HG02970 (cell line): Measurements from ENCODE around the gene WDR74.

ENCODE experiments used
- ATAC-seq: cut with Tn5 transposase; IDR thresholded peaks from one replicate; pipeline ENCODE4 v1.9.1; 2021; ENCODE audit warnings: mild to moderate bottlenecking, moderate library complexity, moderate number of reproducible peaks; ENCODE audit not compliant: unreplicated experiment, low FRiP score

WDR74 gene

GRCh38 chr11:62801071-62801470 is 38.3 kb downstream of the WDR74 start:
- no peak for ATAC-seq

- no peak for ATAC-seq
Measured at GRCh38 chr11:62799486-62799885, 39.9 kb downstream of the WDR74 start.

GRCh38 chr11:62796281-62796680 is 43.1 kb downstream of the WDR74 start:
- no peak for ATAC-seq

DNA sequence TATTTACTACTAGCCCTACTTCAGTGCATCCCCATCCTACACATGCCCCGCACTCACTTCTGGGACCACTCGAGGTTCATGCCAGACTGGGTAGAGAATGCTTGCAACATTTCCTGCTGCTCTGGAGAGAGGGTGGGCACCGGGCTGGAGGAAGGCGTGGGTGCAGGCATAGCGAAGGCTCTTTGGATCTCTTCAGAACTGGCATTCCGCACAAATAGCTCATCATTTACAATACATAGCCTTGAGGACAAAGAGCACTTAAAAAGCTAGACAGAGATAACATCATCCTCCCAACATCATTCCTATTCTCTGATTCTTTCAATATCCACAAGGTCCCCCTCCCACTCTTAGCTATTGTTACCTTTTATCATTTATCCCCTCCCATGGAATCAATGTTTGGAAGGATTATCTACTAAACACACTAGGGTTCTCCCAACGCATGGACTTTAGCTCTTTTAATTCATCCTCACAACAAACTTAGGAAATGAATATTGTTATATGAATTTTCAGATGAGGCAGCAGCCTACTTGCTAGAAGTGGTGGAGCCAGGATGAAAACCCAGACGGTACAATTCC is 45.1 kb downstream of the WDR74 start:
- no peak for ATAC-seq

GRCh38 chr11:62792202-62792575 is 47.2 kb downstream of the WDR74 start:
- no peak for ATAC-seq

DNA sequence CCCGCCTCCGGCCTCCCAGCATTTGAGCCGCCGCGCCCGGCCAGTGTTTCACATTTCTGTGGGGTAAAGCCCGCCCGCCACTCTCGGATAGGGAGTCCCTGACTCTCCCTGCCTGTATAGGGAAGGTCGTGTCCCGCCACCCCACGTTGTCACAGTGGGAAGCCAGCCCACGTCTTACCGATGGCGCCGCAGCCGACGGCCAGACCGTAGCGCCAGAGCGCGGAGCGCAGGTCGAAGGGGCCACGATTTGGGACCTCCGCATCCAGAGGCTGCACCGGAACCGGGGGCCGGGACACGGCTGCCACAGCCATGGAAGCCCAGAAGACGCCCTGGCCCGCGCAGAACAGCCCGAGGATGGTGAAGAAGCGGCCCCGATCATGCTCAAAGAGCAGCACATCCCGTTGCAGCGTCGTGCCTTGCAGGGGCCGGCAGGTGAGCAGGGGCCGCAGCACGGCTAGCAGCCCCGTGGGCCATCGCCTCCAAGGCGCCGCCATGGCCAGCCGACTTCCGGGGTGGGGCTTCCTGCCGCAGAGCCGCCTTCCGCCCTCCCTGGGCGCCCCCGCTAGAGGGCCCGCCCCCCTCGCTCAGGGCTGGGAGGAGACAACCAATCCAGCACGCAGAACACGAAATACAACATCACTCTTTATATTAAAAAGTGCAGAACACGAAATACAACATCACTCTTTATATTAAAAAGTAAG is 47.7 kb downstream of the WDR74 start, which contains the start of gene TMEM223:
Gene TMEM223 (minus strand): TSS at position 506 of the 701 bp plus-strand sequence. CDS start 12 bp downstream, at position 494.
- ATAC-seq = no peak

DNA sequence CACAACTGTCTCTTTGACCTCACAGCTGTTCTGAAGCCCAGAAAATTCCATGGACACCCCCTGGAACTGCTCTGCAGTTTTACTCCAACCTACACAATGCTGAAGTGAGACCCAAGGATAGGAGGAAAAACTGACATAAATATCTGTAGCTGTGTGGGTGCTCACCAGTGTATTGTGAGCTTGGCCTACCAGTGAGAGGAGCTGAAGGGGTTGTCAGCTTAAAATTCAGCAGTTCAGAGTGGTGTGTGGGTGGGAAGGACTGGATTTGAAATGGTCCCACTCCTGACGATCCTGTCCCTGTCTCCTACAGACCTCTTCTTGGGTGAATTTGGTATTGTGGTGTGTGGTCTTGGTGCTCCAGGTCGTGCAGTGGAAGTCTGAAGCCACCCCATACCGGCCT is 49.8 kb downstream of the WDR74 start:
- ATAC-seq = no peak

DNA sequence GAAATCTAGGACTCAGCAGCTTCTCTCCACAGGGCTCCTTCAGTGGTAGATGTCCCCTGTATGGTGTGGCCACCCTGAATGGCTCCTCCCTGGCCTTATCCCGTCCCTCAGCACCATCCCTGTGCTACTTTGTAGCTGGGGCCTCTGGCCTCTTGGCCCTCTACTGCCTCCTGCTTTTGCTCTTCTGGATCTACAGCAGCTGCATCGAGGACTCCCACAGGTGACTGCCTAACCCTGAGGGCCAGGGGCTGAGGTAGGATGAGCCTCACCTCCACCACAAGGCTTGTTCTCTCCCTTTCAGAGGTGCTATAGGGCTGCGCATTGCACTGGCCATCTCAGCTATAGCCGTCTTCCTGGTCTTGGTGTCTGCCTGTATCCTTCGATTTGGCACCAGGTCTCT is 50.4 kb downstream of the WDR74 start:
- ATAC-seq = no peak

DNA sequence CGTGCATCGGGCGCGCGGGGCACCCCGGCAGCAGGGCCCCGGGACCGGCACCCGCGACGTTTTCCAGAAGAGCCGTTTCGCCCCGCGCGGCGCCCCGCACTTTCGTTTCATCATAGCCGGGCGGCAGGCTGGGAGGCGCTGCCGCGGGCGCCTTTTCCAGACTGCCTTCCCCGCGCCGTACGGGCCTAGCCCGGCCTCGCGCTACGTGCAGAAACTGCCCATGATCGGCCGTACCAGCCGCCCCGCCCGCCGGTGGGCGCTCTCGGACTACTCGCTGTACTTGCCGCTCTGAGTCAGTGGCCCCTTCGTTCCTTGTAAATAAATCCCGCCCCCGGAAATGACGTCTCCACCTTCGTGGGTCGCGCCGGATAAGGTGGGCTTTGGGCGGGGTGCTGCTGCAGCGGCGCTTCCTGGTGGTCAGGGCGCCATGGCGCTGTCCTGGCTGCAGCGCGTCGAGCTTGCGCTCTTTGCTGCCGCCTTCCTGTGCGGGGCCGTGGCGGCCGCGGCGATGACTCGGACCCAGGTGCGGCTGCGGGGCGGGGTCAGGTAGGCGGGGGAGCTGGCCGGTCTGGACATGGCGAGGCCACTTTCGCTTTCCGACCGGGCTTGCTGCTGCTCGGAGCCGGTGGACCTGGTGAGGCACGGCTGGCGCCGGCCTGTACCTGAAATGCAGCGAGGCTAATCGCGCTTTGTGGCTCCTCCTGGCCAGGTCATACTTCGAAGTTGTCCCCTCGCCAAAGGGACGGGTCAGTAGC is 52.2 kb downstream of the WDR74 start, which contains the start of gene TMEM179B:
Gene TMEM179B (plus strand): TSS at position 398 of the 755 bp plus-strand sequence. CDS start 30 bp downstream, at position 428.
- ATAC-seq = peak; percentile 67

DNA sequence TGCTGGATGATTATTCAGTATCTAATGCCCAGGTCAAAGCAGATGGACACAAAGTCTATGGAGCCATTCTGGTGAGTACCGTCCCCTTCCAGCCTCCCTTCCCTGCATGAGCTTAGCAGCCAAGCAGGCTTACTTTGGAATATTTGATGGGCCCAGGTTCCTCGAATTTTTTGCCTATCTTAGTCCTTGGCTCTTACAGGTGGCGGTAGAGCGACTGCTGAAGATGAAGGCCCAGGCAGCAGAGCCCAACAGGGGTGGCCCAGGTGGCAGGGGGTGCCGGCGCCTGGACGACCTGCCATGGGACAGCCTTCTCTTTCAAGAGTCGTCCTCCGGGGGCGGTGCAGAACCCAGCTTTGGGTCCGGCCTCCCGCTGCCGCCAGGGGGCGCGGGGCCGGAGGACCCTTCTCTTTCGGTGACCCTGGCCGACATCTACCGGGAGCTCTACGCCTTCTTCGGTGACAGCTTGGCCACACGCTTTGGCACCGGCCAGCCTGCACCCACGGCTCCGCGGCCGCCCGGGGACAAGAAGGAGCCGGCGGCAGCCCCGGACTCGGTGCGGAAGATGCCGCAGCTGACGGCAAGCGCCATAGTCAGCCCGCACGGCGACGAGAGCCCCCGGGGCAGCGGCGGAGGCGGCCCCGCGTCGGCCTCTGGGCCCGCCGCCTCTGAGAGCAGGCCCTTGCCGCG is 52.9 kb downstream of the WDR74 start:
- ATAC-seq = peak; percentile 56
